ENCODE results near the gene CHEK1.
"Not testable (repeated sequence)": the region's sequence is repeated elsewhere in the genome, so short reads cannot be mapped to it uniquely, and the experiment has no call there.

Gene CHEK1

DNA sequence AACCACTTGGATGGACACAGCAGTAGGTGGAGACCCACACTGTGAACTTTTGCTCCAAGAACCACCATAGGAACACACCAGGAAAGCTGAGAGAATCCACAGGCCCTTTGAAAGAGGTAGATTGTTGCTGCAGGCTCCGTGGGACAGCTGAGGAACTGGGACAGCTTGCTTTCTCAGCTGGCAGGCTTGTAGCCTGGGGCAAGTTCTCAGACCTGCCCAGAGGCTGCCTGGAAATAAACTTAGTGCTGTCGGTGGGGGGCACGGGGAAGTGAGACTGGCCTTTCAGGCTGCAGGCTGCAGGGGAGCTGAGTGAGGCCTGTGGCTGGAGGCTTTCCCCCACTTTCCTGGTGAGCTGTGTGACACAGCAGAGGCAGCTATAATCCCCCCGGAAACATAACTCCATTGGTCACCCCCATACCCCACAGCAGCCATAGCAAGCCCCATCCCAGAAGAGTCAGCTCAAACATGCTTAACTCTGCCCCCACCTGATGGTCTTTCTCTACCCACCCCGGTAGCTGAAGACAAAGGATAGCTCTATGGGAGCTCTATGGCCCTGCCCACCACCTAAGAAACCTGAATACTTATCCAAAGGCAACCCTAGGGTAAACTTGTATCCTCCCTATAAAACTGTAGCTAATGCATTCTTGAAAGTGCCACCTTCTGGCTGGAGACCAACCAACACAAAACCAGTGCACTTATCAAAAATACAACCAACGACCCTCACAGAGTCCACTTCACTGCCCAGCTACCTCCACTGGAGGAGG lies 77.1 kb downstream of the CHEK1 start:
- no peak for DNase-seq

DNA sequence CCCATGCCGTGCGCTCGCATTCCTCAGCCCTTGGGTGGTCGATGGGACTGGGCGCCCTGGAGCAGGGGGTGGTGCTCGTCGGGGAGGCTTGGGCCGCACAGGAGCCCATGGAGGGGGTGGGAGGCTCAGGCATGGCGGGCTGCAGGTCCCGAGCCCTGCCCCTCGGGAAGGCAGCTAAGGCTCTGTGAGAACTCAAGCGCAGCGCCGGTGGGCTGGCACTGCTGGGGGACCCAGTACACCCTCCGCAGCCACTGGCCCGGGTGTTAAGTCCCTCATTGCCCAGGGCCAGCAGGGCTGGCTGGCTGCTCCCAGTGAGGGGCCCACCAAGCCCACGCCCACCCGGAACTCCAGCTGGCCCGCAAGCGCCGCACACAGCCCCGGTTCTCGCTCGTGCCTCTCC lies 79.7 kb downstream of the CHEK1 start:
- not testable (repeated sequence) for DNase-seq

DNA sequence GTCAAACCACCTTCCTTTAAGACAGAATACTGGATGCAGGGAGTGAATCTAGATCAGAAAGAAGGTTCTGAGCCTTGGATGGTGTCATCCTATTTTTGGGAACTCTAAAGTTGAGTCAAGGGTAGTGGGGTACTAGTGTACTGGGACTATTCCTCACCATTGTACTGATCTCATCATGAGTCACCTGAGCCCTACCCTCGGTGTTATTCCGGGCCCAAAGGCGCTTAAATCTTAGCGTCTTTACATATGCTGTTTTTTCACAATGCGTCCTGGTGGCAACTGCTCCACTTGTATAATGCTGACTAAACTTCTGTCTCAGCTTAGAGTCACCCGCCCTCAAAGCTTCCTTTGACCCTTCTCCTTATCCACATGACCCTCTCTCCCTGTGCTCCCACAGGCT lies 95.8 kb downstream of the CHEK1 start:
- no peak for DNase-seq

DNA sequence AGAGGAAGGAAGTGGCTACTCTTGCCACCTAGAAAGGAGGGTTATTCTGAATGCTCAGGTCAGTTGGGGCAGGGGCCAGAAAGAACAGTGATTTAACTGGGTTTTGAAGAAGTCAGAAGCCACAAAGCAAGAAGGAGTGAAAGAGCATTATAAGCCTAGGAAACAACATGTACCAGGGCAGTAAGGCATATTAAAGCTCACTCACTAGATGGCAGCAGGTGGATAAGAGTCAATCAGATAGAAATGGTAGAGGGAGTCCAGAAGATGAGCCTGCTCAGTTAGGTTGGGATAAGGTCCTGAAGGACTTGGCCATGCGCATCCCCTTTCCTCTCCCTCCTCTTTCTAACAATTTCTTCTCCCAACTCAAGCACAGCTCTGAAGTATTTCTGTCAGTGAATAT lies 99.2 kb downstream of the CHEK1 start:
- DNase-seq: no peak
